ELF-1 (cell line): ENCODE measurements around the gene GRAP2.

Source experiments
- DNase-seq: peaks from one replicate; pipeline ENCODE4 v3.0.0-alpha.2; 2016; ENCODE audit warnings: low read depth, low spot score

The GRAP2 gene

GRCh38 chr22:39925273-39925672 lies 24.4 kb downstream of the GRAP2 start:
- DNase-seq: no peak

DNA sequence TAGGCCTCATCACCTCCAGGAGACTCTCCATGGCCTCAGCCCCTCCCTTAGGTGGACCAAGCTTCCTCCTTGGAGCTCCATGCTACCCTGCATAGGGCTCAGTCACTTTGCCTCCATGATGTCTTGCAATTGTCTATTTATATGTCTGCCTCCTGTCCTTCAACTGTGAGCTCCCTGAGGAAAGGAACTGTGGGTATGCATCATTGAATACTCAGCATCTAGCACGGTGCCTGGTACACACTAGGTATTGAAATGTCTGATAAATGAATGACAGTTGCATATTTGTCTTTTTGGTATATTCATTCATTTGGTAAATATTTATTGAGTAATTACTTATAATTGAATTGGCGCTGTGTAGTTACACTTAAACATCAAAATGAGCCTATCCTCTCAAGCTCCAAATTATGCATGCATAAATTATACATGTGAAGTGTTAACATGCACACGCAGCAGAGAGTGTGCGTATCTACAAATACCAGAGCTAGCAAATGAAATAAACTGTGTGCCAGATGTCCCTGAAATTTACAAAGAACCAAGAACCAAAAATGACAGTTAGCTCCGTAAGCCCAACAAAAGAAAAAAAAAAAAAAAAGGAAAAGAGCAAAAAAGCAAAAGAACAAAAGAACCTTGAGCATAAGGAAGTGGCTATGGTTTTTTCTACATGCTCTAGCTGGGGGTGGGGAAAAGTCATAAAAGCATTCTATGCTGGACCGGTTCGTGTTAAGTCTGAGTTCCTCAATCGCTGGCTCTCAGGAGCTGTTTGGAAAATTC lies 25.2 kb downstream of the GRAP2 start:
- no peak for DNase-seq

GRCh38 chr22:39926753-39927152 lies 25.9 kb downstream of the GRAP2 start:
- DNase-seq: no peak

- peak; percentile 26 for DNase-seq
Observed at GRCh38 chr22:39927544-39927943, 26.7 kb downstream of the GRAP2 start.

DNA sequence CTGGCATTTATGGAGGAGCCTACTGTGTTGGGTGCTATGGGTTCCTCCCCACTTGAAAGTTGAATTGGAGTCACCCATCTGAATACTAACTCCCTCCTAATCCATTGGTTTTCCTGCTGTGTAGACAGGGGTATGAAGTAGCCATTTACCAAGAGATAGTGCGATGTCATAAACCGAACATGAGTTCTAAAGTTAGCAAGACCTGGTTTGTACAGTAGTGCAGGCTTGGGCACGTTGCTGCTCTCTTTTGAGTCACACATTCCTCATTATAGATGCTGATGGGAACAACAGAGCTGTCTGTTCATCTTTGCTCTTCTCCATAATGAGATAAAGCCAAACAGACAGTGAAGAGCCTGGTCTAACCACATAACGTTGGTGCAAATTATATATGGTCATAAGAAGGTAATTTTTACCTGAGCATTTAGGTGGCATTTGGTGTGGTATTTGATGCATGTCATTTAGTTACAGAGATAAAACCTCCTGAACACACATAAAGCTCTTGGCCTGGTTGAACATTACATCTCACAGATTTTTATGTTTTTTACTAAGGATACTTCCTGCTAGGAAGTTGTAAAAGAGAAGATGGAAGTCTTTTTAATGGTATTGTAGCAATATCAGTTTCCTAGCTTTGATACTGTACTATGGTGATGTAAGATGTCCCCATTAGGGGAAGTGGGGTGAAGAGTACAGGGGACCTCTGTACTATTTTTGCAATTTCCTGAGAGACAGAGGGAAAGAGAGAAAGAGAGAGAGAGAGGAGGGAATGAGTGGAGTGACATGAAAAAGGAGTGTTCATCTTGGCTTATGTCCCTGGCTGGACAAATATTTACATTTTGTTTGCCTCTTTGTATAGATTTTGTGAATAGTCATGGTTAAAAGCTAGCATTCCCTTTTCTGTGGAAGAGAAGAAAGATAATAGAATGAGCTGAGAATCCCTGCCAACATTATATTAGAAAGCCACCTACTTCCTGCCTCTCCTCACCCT lies 27.9 kb downstream of the GRAP2 start:
- no peak for DNase-seq

DNA sequence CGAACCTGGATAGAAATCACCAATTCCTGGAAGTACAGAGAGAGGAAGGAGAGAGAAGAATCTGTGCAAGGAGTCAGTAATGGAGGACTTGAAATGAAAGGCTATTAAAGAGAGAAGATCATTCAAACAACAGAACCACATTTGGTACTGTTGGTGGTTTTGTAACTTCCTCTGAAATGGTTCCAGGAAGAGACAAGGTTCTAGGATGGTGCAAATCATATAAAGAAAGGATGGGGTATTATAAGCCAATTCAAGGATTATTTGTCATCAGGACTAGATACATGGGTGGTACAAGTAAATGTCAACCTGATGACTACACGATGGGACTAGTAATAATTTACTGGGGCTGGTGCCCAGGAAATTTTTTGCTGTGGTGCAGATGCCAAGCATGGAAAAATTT lies 30.4 kb downstream of the GRAP2 start:
- no peak for DNase-seq

DNA sequence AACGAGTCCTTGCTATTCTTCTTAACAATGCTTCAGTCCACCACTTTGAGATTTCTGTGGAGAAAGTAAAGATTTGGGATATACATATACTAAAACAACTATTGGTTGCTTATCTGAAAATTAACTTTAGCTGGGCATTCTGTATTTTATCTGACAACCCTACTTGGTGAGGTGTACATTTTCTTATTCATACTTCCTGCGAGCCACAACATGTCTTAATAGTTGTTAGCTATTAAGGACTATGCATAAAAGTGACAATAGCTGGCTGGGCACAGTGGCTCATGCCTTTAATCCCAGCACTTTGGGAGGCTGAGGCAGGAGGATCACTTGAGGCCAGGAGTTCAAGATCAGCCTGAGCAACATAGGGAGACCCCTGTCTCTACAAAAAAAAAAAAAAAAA lies 31.3 kb downstream of the GRAP2 start:
- no peak for DNase-seq

DNA sequence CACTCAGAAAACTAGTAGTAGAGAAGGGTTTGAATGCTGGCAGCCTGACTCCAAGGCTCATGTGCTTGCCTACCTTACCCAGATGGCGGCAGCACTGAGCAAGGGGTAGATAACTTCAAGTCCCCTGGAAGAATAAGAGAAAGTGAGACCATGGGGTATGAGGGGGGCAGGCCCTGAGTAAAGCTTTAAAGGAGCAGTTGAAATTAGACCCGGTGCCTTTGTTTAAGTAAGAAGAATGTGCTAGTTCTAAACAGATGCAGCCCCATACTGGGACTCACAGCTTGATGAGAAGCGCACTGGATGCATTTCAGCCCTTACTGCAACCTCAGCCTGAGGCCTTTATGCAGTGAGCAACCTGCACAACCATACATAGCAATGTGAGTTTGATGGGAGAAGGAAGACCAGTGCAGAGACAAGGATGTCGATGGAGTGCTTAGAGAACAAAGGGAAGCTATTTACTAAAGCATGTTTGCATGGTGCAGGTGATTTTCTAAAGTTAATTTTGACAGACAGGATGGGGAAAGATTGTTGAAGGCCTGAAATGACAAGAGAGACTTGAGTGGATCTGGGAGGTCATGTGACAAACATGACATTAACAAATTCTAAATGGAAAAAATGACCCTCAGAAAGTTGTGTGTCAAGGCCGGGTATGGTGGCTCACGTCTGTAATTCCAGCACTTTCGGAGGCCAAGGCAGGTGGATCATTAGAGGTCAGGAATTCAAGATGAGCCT lies 32.2 kb downstream of the GRAP2 start:
- DNase-seq: peak; percentile 92

DNA sequence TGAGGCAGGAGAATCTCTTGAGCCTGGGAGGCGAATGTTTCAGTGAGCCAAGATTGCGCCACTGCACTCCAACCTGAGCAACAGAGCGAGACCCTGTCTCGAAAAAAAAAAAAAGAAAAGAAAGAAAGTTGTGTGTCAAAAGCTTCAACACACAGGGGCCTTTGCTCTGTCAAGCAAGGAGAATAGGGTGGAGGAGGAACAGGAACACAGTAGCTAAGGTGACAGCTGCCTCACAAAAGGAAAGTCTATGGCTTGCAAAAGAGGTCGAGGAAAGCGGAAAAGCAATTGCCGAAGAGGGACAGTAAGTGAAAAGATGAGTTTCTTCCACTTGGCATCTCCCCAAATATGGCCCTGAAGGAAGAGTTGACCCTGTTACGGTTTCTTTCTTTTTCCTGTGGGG lies 32.9 kb downstream of the GRAP2 start:
- no peak for DNase-seq

- no peak for DNase-seq
Observed at GRCh38 chr22:39935116-39935515, 34.2 kb downstream of the GRAP2 start.

DNA sequence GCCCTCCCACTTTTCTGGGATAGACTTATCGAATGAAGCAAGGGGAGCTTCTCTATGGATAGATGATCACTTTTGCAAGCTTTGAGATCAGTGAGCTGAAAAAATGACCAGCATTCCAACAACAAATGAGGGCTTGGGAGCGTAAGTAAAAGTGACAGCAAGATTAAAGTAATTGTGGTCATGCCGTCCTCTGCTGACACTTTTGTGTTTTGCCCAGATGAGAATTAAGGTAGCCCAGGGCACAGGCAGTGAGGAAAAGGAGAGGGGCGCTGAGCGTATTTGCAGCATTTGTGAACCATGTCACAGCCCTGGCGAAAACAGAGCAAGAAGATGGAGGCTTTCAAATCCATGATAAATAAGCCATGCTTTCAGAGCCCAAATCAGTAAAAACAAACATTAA lies 34.7 kb downstream of the GRAP2 start:
- no peak for DNase-seq

GRCh38 chr22:39936523-39937145 lies 35.8 kb downstream of the GRAP2 start:
- DNase-seq: no peak

DNA sequence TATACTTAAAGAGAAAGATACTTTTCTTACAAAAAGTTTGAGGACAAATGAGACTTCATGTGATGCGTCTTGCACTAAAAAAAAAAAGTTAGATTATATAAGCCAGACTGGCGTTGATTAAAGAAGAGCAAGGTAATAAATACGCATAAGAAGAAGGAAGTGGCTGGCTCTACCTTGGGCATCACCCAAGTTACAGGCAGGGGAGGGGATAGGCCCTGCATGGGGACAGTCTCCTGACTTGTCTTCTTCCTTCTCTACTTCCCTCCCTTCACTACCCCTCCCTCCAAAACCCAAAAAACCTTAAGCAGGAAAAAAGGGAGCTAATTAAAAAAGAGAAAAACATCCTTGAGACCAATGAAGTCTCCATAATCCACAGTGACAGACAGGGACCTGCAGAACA lies 37.0 kb downstream of the GRAP2 start:
- DNase-seq: no peak

DNA sequence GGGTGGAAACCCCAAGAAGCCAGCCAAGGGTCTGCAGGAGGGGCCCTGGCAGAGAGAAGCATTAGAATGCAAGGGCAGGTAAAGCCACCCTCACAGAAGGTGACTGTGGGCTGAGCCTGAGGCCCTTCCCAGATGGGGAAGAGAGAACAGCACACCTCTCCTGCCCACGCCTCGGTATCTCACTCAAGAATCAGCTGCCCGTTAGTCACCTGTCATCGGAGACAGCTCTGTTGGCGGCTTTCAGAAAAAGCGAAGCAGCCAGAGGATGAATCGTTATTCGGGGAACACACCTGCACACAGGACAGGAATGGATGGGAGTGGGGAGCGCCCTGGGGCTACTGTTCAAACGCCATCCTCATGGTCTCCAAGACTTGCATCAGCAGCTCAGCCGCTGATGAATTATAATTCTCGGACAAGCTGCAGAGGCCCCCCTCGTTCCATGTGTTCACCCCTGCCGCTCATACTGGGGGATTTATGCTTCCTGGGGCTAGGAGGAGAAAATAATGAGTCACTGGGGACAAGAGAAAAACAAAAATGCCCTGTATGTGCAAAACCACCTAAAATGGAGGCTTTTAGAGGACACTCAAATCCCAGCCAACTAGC lies 37.7 kb downstream of the GRAP2 start:
- no peak for DNase-seq

GRCh38 chr22:39939830-39940229 lies 38.9 kb downstream of the GRAP2 start:
- DNase-seq: no peak

DNA sequence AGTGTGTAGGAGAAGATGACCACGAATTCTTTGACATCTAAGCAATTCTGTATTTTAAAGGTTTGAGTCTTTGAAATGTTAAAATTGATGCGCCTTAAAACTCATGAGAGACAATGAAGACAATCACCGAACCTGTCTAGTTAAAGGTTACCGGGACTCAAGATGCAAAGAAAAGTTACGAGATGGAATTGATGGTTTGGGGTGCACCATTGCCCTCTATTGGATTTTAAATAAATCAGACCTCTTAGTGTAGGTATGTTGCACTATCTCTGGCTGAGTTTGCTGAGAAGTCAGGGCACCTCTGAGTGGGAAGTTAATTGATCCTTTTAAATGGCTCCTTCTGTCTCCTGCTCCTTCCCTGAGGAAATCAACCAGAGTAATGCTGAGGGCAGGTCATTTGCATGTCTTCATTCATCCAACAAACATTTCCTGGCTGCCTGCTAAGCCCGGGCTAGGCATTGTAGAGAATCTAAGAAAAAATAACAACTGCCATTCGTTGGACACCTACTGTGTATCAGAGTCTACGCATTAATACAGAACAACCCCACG lies 39.9 kb downstream of the GRAP2 start:
- DNase-seq: no peak

GRCh38 chr22:39941601-39942000 lies 40.7 kb downstream of the GRAP2 start:
- no peak for DNase-seq

DNA sequence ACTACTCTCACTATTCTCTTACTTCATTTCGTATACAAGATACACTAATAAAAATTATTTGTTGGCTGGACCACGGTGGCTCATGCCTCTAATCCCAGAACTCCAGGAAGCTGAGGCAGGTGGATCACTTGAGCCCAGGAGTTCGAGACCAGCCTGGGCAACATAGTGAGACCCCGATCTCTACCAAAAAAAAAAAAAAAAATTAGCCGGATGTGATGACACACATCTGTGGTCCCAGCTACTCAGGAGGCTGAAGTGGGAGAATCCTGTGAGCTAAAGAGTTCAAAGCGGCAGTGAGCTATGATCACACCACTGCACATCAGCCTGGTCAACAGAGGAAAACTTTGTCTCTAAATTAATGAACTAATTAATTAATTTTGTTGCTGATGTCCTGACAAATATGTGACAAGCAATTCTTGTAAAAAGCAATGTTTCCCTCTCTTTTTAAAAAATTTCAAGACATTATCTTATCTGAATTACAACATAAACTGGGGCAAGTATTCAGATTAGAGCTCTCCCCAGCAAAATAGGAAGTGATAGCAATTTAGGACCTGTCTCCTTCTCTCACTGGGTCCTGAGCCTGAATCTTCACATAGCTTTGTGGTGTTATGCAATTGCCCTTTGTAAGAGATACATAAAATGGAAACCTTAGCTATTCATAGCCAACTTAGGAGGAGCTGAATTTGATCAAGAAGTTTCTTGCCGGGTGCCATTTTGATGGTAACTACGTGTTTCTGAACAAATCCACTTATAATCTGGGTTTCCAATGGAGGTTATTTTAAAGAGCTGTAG lies 41.8 kb downstream of the GRAP2 start:
- no peak for DNase-seq

DNA sequence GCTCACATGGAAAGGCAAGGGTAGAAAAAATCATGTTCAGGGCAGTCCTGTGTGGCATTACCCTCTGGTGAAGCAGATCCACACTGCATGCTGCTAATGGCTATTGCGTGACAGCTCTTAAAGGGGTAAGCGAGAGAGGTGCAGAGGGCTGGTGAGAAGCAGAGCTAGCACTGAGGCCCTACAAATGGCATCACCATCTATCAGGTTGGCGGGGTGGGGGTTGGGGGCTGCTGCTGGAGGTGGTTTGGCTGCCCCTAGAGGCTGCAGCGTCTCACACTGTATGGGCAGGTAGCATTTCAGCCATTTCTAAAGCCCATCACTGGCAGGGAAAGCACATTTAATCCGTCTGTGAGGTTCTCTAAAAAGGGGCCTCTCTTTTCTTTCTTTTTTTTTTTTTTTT lies 42.5 kb downstream of the GRAP2 start:
- peak; percentile 63 for DNase-seq
